ENCODE measurements around the gene SLC29A1.
A peak's percentile ranks its signal among the peaks of the same experiment; 100 is the strongest.

SLC29A1 gene

GRCh38 chr6:44250067-44250717 is 26.8 kb downstream of the SLC29A1 start:
- peaks cover 75% of the 10 kb centered on the region for H3K4me1 Mint-ChIP-seq (ENCODE audit: low read depth)
- H3K36me3 Mint-ChIP-seq = peaks cover 48% of the 10 kb centered on the region

GRCh38 chr6:44250718-44251123 is 27.3 kb downstream of the SLC29A1 start:
- peaks cover 48% of the 10 kb centered on the region for H3K36me3 Mint-ChIP-seq
- peak overlapping the region; percentile 98 for H3K4me3 Mint-ChIP-seq
- no peaks in the 10 kb centered on the region for H3K9me3 Mint-ChIP-seq (ENCODE audit: low read depth)
- H3K4me1 Mint-ChIP-seq (ENCODE audit: low read depth) = peaks cover 75% of the 10 kb centered on the region
- peak overlapping the region; percentile 100 for H3K27ac Mint-ChIP-seq
- no peaks in the 10 kb centered on the region for H3K27me3 Mint-ChIP-seq

More at GRCh38 chr6:44250067-44250717, 26.8 kb downstream of the SLC29A1 start:
- H3K27me3 Mint-ChIP-seq = no peaks in the 10 kb centered on the region
- H3K9me3 Mint-ChIP-seq (ENCODE audit: low read depth) = no peaks in the 10 kb centered on the region
- peak overlapping the region; percentile 98 for H3K4me3 Mint-ChIP-seq
- peak overlapping the region; percentile 100 for H3K27ac Mint-ChIP-seq

- peak overlapping the region; percentile 98 for H3K4me3 Mint-ChIP-seq
- H3K27me3 Mint-ChIP-seq = no peaks in the 10 kb centered on the region
- H3K27ac Mint-ChIP-seq = peak overlapping the region; percentile 100
- H3K9me3 Mint-ChIP-seq (ENCODE audit: low read depth) = no peaks in the 10 kb centered on the region
- H3K4me1 Mint-ChIP-seq (ENCODE audit: low read depth) = peaks cover 79% of the 10 kb centered on the region
- H3K36me3 Mint-ChIP-seq = peaks cover 48% of the 10 kb centered on the region
Observed at GRCh38 chr6:44251576-44252524, 28.5 kb downstream of the SLC29A1 start.

GRCh38 chr6:44253307-44254101 is 30.1 kb downstream of the SLC29A1 start:
- Mint-ChIP-seq H3K9me3 (ENCODE audit: low read depth) (no peaks in the 10 kb centered on the region), H3K4me1 (ENCODE audit: low read depth) (peaks cover 83% of the 10 kb centered on the region), H3K4me3 (peak overlapping the region; percentile 98), H3K27ac (peak overlapping the region; percentile 75), H3K27me3 (no peaks in the 10 kb centered on the region), H3K36me3 (peaks cover 36% of the 10 kb centered on the region)

GRCh38 chr6:44254191-44255104 is 31.1 kb downstream of the SLC29A1 start:
- Mint-ChIP-seq H3K4me3 (peak overlapping the region; percentile 97), H3K27ac (peak overlapping the region; percentile 96)

GRCh38 chr6:44255105-44255808 is 31.9 kb downstream of the SLC29A1 start:
- Mint-ChIP-seq H3K27ac (peak overlapping the region; percentile 96), H3K27me3 (no peaks in the 10 kb centered on the region), H3K4me1 (ENCODE audit: low read depth) (peaks cover 72% of the 10 kb centered on the region), H3K36me3 (peaks cover 21% of the 10 kb centered on the region), H3K9me3 (ENCODE audit: low read depth) (no peaks in the 10 kb centered on the region), H3K4me3 (peak overlapping the region; percentile 97)

More at GRCh38 chr6:44254191-44255104, 31.1 kb downstream of the SLC29A1 start:
- Mint-ChIP-seq H3K4me1 (ENCODE audit: low read depth) (peaks cover 80% of the 10 kb centered on the region), H3K27me3 (no peaks in the 10 kb centered on the region), H3K36me3 (peaks cover 29% of the 10 kb centered on the region), H3K9me3 (ENCODE audit: low read depth) (no peaks in the 10 kb centered on the region)

- H3K4me1 Mint-ChIP-seq (ENCODE audit: low read depth) = peaks cover 68% of the 10 kb centered on the region
Observed at GRCh38 chr6:44255871-44256774, 32.7 kb downstream of the SLC29A1 start.

GRCh38 chr6:44256775-44257024 is 33.3 kb downstream of the SLC29A1 start:
- Mint-ChIP-seq H3K4me3 (peak overlapping the region; percentile 97), H3K4me1 (ENCODE audit: low read depth) (peaks cover 65% of the 10 kb centered on the region), H3K27me3 (no peaks in the 10 kb centered on the region), H3K9me3 (ENCODE audit: low read depth) (no peaks in the 10 kb centered on the region), H3K36me3 (peaks cover 8% of the 10 kb centered on the region), H3K27ac (peak overlapping the region; percentile 96)

More at GRCh38 chr6:44255871-44256774, 32.7 kb downstream of the SLC29A1 start:
- Mint-ChIP-seq H3K9me3 (ENCODE audit: low read depth) (no peaks in the 10 kb centered on the region), H3K27ac (peak overlapping the region; percentile 96), H3K4me3 (peak overlapping the region; percentile 97), H3K27me3 (no peaks in the 10 kb centered on the region), H3K36me3 (peaks cover 12% of the 10 kb centered on the region)

GRCh38 chr6:44257025-44257752 is 33.8 kb downstream of the SLC29A1 start, which contains the start of gene SLC35B2:
Gene SLC35B2 (minus strand): TSS chr6:44257528. CDS start chr6:44257410, 118 bp downstream.
- H3K36me3 Mint-ChIP-seq = peaks cover 5% of the 10 kb centered on the region
- H3K4me1 Mint-ChIP-seq (ENCODE audit: low read depth) = peaks cover 60% of the 10 kb centered on the region
- H3K9me3 Mint-ChIP-seq (ENCODE audit: low read depth) = no peaks in the 10 kb centered on the region
- peak within 1 kb of the TSS; percentile 96 for H3K27ac Mint-ChIP-seq
- H3K27me3 Mint-ChIP-seq = no peaks in the 10 kb centered on the region
- peak within 1 kb of the TSS; percentile 97 for H3K4me3 Mint-ChIP-seq

- Mint-ChIP-seq H3K27ac (peak overlapping the region; percentile 96), H3K9me3 (ENCODE audit: low read depth) (no peaks in the 10 kb centered on the region), H3K27me3 (no peaks in the 10 kb centered on the region), H3K4me3 (peak overlapping the region; percentile 92), H3K4me1 (ENCODE audit: low read depth) (peaks cover 62% of the 10 kb centered on the region), H3K36me3 (peaks cover 5% of the 10 kb centered on the region)
Observed at GRCh38 chr6:44257753-44258324, 34.4 kb downstream of the SLC29A1 start.

- H3K27me3 Mint-ChIP-seq = no peaks in the 10 kb centered on the region
- peaks cover 2% of the 10 kb centered on the region for H3K36me3 Mint-ChIP-seq
- peaks cover 61% of the 10 kb centered on the region for H3K4me1 Mint-ChIP-seq (ENCODE audit: low read depth)
- H3K4me3 Mint-ChIP-seq = peak overlapping the region; percentile 92
- peak overlapping the region; percentile 96 for H3K27ac Mint-ChIP-seq
- no peaks in the 10 kb centered on the region for H3K9me3 Mint-ChIP-seq (ENCODE audit: low read depth)
Observed at GRCh38 chr6:44258325-44258863, 35.0 kb downstream of the SLC29A1 start.

- peak overlapping the region; percentile 92 for H3K4me3 Mint-ChIP-seq
- H3K27ac Mint-ChIP-seq = peak overlapping the region; percentile 96
Observed at GRCh38 chr6:44258921-44259320, 35.5 kb downstream of the SLC29A1 start.

More at GRCh38 chr6:44258921-44259320, 35.5 kb downstream of the SLC29A1 start:
- Mint-ChIP-seq H3K9me3 (ENCODE audit: low read depth) (no peaks in the 10 kb centered on the region), H3K4me1 (ENCODE audit: low read depth) (peaks cover 58% of the 10 kb centered on the region), H3K36me3 (no peaks in the 10 kb centered on the region), H3K27me3 (no peaks in the 10 kb centered on the region)

All from activated naive CD8-positive, alpha-beta T cell (primary cell).